GM12892 (cell line): ENCODE data around the gene NFKBIB.

Experiments used
- POLR2AphosphoS5 ChIP-seq: IDR thresholded peaks from 2 replicates; pipeline ENCODE4 v1.6.1; 2011; ENCODE audit warnings: low read depth, low read length, control low read depth
- TAF1 ChIP-seq: IDR thresholded peaks from 2 replicates; pipeline ENCODE4 v1.6.1; 2011; ENCODE audit warnings: low read depth, mild to moderate bottlenecking, control low read depth, low read length, borderline replicate concordance

GRCh38 chr19:38867171-38867780 lies 32.5 kb upstream of the NFKBIB start:
- TF ChIP-seq POLR2AphosphoS5 = no peak
- no peak for TF ChIP-seq TAF1
